Mesenchymal stem cell (in vitro differentiated cells and primary cell): ENCODE results near the gene PPP2R5A.
"Not testable (repeated sequence)": the region's sequence is repeated elsewhere in the genome, so short reads cannot be mapped to it uniquely, and the experiment has no call there.

Source experiments
- DNase-seq: peaks from one replicate; pipeline ENCODE4 v3.0.0-alpha.2; 2013
- H2AFZ ChIP-seq: one replicate; pipeline ENCODE4 v1.6.1; 2013; ENCODE audit warnings: low read depth, mild to moderate bottlenecking, control low read depth, inconsistent platforms, low read length, moderate library complexity
- H2AK5ac ChIP-seq: 2 replicates; pipeline ENCODE4 v1.6.1; 2013; ENCODE audit warnings: low read length, moderate library complexity, mild to moderate bottlenecking, inconsistent platforms; ENCODE audit not compliant: severe bottlenecking
- H2BK120ac ChIP-seq: one replicate; pipeline ENCODE4 v1.6.1; 2013; ENCODE audit warnings: low read depth, mild to moderate bottlenecking, inconsistent platforms, low read length, moderate library complexity
- H2BK12ac ChIP-seq, 2 experiments: one replicate each; pipeline ENCODE4 v1.6.1; 2013; ENCODE audit warnings: inconsistent platforms in 2 of 2, low read length in 2 of 2, mild to moderate bottlenecking in 2 of 2, moderate library complexity in 2 of 2, control low read depth in 1 of 2
- H2BK15ac ChIP-seq: one replicate; pipeline ENCODE4 v1.6.1; 2013; ENCODE audit warnings: mild to moderate bottlenecking, low read depth, inconsistent platforms; ENCODE audit not compliant: poor library complexity, severe bottlenecking
- H2BK5ac ChIP-seq: 2 replicates; pipeline ENCODE4 v1.6.1; 2013; ENCODE audit warnings: low read depth, mild to moderate bottlenecking, low read length, control low read depth, inconsistent platforms; ENCODE audit not compliant: poor library complexity, severe bottlenecking
- H3K14ac ChIP-seq, 2 experiments: one replicate each; pipeline ENCODE4 v1.6.1; 2013; ENCODE audit warnings: inconsistent platforms in 2 of 2, low read length in 2 of 2, control low read depth in 1 of 2, mild to moderate bottlenecking in 1 of 2, moderate library complexity in 1 of 2
- H3K18ac ChIP-seq, 2 experiments: one replicate each; pipeline ENCODE4 v1.6.1; 2013; ENCODE audit warnings: inconsistent platforms in 2 of 2, low read length in 2 of 2, control low read depth in 1 of 2, low read depth in 1 of 2, mild to moderate bottlenecking in 1 of 2
- H3K23ac ChIP-seq, 2 experiments: one replicate each; pipeline ENCODE4 v1.6.1; 2013; ENCODE audit warnings: inconsistent platforms in 2 of 2, low read length in 2 of 2, mild to moderate bottlenecking in 2 of 2, moderate library complexity in 2 of 2, control low read depth in 1 of 2
- H3K27ac ChIP-seq: 2 replicates; pipeline ENCODE4 v1.5.1; 2013; ENCODE audit warnings: mild to moderate bottlenecking, moderate library complexity, low read length, control low read depth, inconsistent platforms; ENCODE audit not compliant: poor library complexity, severe bottlenecking
- H3K27me3 ChIP-seq, 2 experiments: 2 replicates each; pipeline versions ENCODE4 v1.6.1 to v1.7.0; 2013; ENCODE audit warnings: low read length in 2 of 2, mild to moderate bottlenecking in 2 of 2, moderate library complexity in 2 of 2, control low read depth in 1 of 2, inconsistent platforms in 1 of 2; ENCODE audit not compliant: control insufficient read depth in 1 of 2, insufficient read depth in 1 of 2
- H3K36me3 ChIP-seq, 2 experiments: 2 replicates each; pipeline versions ENCODE4 v1.6.1 to v1.7.0; 2013; ENCODE audit warnings: low read length in 2 of 2, control low read depth in 1 of 2, inconsistent platforms in 1 of 2, low read depth in 1 of 2, mild to moderate bottlenecking in 1 of 2; ENCODE audit not compliant: insufficient read depth in 2 of 2, control insufficient read depth in 1 of 2
- H3K4ac ChIP-seq, 2 experiments: one replicate each; pipeline ENCODE4 v1.6.1; 2013; ENCODE audit warnings: inconsistent platforms in 2 of 2, low read length in 2 of 2, mild to moderate bottlenecking in 2 of 2, moderate library complexity in 2 of 2, control low read depth in 1 of 2, low read depth in 1 of 2
- H3K4me1 ChIP-seq: 2 replicates; pipeline ENCODE4 v1.6.1; 2013; ENCODE audit warnings: low read depth, low read length, control low read depth; ENCODE audit not compliant: control insufficient read depth, insufficient read depth
- H3K4me2 ChIP-seq: 2 replicates; pipeline ENCODE4 v1.6.1; 2013; ENCODE audit warnings: low read length, mild to moderate bottlenecking, inconsistent platforms; ENCODE audit not compliant: poor library complexity, severe bottlenecking
- H3K4me3 ChIP-seq, 2 experiments: 2 replicates each; pipeline versions ENCODE4 v1.5.1 to v1.7.0; 2013; ENCODE audit warnings: low read length in 2 of 2, mild to moderate bottlenecking in 2 of 2, control low read depth in 1 of 2, low read depth in 1 of 2; ENCODE audit not compliant: insufficient read depth in 1 of 2
- H3K79me1 ChIP-seq: replicated peaks from 2 replicates; pipeline ENCODE4 v1.6.1; 2013; ENCODE audit warnings: mild to moderate bottlenecking, control low read depth, low read length, inconsistent platforms; ENCODE audit not compliant: poor library complexity, severe bottlenecking
- H3K9ac ChIP-seq: 2 replicates; pipeline ENCODE4 v1.7.0; 2013; ENCODE audit warnings: mild to moderate bottlenecking, low read length, moderate library complexity
- H3K9me3 ChIP-seq: 2 replicates; pipeline ENCODE4 v1.7.0; 2013; ENCODE audit warnings: mild to moderate bottlenecking, low read length; ENCODE audit not compliant: control insufficient read depth
- H4K8ac ChIP-seq: one replicate; pipeline ENCODE4 v1.6.1; 2013; ENCODE audit warnings: inconsistent platforms, mild to moderate bottlenecking, low read length, moderate library complexity
- H4K91ac ChIP-seq: one replicate; pipeline ENCODE4 v1.6.1; 2013; ENCODE audit warnings: mild to moderate bottlenecking, low read length, inconsistent platforms
- WGBS: methylation state at CpG from one replicate; pipeline ENCODE4 v1.1.7; 2013; ENCODE audit warnings: mixed read lengths; 5-methylcytosine and 5-hydroxymethylcytosine counted together

The PPP2R5A gene

GRCh38 chr1:212381397-212382035, 96.3 kb downstream of the PPP2R5A start:
- no peak overlapping the region for H2AFZ ChIP-seq
- no peak overlapping the region for H2AK5ac ChIP-seq
- H3K9ac ChIP-seq: no peak overlapping the region
- H3K4ac ChIP-seq: no peak overlapping the region
- no peak overlapping the region for H3K14ac ChIP-seq
- no peaks in the 10 kb centered on the region for H3K4me1 ChIP-seq
- 97% methylated on average over 4 of the region's 4 CpGs for WGBS
- no peak overlapping the region for H2BK15ac ChIP-seq
- no peaks in the 10 kb centered on the region for H3K79me1 ChIP-seq
- no peaks in the 10 kb centered on the region for H3K9me3 ChIP-seq
- H3K4me3 ChIP-seq: no peak overlapping the region
- peaks cover 51 to 57% of the 10 kb centered on the region in 2 experiments for H3K36me3 ChIP-seq
- no peak overlapping the region for H3K18ac ChIP-seq
- no peak for DNase-seq
- H2BK12ac ChIP-seq: no peak overlapping the region
- H3K27me3 ChIP-seq: no peaks in the 10 kb centered on the region
- no peak overlapping the region for H3K23ac ChIP-seq
- no peak overlapping the region for H4K8ac ChIP-seq
- no peak overlapping the region for H2BK120ac ChIP-seq
- no peak overlapping the region for H2BK5ac ChIP-seq
- H3K4me2 ChIP-seq: no peak overlapping the region
- H4K91ac ChIP-seq: no peak overlapping the region
- H3K27ac ChIP-seq: no peak overlapping the region

DNA sequence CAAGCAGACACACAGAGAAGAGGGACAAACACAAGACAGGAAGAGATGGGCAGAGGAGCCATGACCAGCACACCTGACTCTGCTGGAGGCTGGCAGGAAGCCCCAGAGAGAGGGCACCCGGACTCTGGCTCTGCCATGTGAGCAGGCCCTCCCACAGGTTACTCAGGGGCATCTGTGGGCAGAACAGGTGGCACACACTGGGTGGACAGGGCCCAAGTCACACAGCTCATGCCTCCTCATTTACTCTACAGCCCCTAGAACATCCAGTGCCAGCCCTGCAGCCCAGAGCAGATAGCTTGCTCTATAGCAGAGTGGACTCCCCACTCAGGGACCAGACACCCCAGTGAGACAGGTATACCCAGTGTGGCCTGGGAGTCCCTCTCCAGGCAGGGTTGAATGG, 100.8 kb downstream of the PPP2R5A start:
- WGBS: 93% methylated on average over 1 of the region's 1 CpG
- H3K18ac ChIP-seq: no peak overlapping the region
- no peak overlapping the region for H4K8ac ChIP-seq
- H3K14ac ChIP-seq: no peak overlapping the region
- H3K27ac ChIP-seq: no peak overlapping the region
- no peak overlapping the region for H4K91ac ChIP-seq
- H3K27me3 ChIP-seq: no peaks in the 10 kb centered on the region
- H3K4ac ChIP-seq: no peak overlapping the region
- H3K4me2 ChIP-seq: no peak overlapping the region
- H3K79me1 ChIP-seq: peaks cover 8% of the 10 kb centered on the region
- no peak overlapping the region for H2BK15ac ChIP-seq
- no peak overlapping the region for H2BK120ac ChIP-seq
- H3K9me3 ChIP-seq: no peaks in the 10 kb centered on the region
- peaks cover 33 to 36% of the 10 kb centered on the region in 2 experiments for H3K36me3 ChIP-seq
- DNase-seq: no peak
- H2BK5ac ChIP-seq: no peak overlapping the region
- H2BK12ac ChIP-seq: no peak overlapping the region
- no peaks in the 10 kb centered on the region for H3K4me1 ChIP-seq
- no peak overlapping the region for H2AFZ ChIP-seq
- H3K9ac ChIP-seq: no peak overlapping the region
- H3K23ac ChIP-seq: no peak overlapping the region
- H3K4me3 ChIP-seq: no peak overlapping the region
- H2AK5ac ChIP-seq: no peak overlapping the region

- Histone ChIP-seq H3K27ac (no peak overlapping the region), H3K36me3 (peaks cover 22 to 26% of the 10 kb centered on the region in 2 experiments)
These were observed 103.9 kb downstream of the PPP2R5A start for GRCh38 chr1:212388985-212389716.

DNA sequence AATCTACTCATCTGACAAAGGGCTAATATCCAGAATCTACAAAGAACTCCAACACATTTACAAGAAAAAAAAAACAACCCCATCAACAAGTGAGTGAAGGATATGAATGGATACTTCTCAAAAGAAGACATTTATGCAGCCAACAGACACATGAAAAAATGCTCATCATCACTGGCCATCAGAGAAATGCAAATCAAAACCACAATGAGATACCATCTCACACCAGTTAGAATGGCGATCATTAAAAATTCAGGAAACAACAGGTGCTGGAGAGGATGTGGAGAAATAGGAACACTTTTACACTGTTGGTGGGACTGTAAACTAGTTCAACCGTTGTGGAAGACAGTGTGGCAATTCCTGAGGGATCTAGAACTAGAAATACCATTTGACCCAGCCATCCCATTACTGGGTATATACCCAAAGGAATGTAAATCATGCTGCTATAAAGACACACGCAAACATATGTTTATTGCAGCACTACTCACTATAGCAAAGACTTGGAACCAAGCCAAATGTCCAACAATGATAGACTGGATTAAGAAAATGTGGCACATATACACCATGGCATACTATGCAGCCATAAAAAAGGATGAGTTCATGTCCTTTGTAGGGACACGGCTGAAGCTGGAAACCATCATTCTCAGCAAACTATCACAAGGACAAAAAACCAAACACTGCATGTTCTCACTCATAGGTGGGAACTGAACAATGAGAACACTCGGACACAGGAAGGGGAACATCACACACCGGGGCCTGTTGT, 110.6 kb downstream of the PPP2R5A start:
- not testable (repeated sequence) for H3K79me1 ChIP-seq, H3K23ac ChIP-seq, H3K27me3 ChIP-seq, H4K8ac ChIP-seq, H2AK5ac ChIP-seq, H2BK120ac ChIP-seq, H3K36me3 ChIP-seq, H3K4ac ChIP-seq, H2BK15ac ChIP-seq, H3K18ac ChIP-seq, H3K27ac ChIP-seq, H2AFZ ChIP-seq, H3K4me1 ChIP-seq, H2BK5ac ChIP-seq, H3K14ac ChIP-seq, H3K4me3 ChIP-seq, DNase-seq, H2BK12ac ChIP-seq, H3K9ac ChIP-seq, H4K91ac ChIP-seq, H3K4me2 ChIP-seq
- WGBS: 90% methylated on average over 1 of the region's 6 CpGs
- H3K9me3 ChIP-seq: peaks cover 23% of the 10 kb centered on the region

More at GRCh38 chr1:212388985-212389716, 103.9 kb downstream of the PPP2R5A start:
- Histone ChIP-seq H3K14ac (no peak overlapping the region), H4K8ac (no peak overlapping the region), H3K4ac (no peak overlapping the region), H2BK12ac (no peak overlapping the region), H3K9me3 (no peaks in the 10 kb centered on the region), H2BK5ac (no peak overlapping the region), H2BK15ac (no peak overlapping the region), H3K4me1 (no peaks in the 10 kb centered on the region), H2BK120ac (no peak overlapping the region), H3K79me1 (peaks cover 8% of the 10 kb centered on the region), H3K4me3 (no peak overlapping the region), H4K91ac (no peak overlapping the region), H3K18ac (no peak overlapping the region), H3K4me2 (no peak overlapping the region), H2AK5ac (no peak overlapping the region), H3K9ac (no peak overlapping the region), H3K27me3 (no peaks in the 10 kb centered on the region), H2AFZ (no peak overlapping the region), H3K23ac (no peak overlapping the region)
- no peak for DNase-seq
- 100% methylated on average over 1 of the region's 1 CpG for WGBS
